GM21526 (cell line): Measurements from ENCODE around the gene ABCD1.
"Not testable (repeated sequence)": the region's sequence is repeated elsewhere in the genome, so short reads cannot be mapped to it uniquely, and the experiment has no call there.

Experiments used
- ATAC-seq: cut with Tn5 transposase; IDR thresholded peaks from one replicate; pipeline ENCODE4 v1.9.1; 2021; ENCODE audit warnings: moderate library complexity; ENCODE audit not compliant: unreplicated experiment, low FRiP score

ABCD1 gene

GRCh38 chrX:153706799-153707198, 17.9 kb upstream of the ABCD1 start:
- no peak for ATAC-seq

GRCh38 chrX:153707406-153707805, 17.2 kb upstream of the ABCD1 start:
- ATAC-seq, result no peak

- ATAC-seq, result no peak
Measured at GRCh38 chrX:153708415-153708814, 16.2 kb upstream of the ABCD1 start.

- ATAC-seq, result no peak
Measured at GRCh38 chrX:153709726-153710674, 14.7 kb upstream of the ABCD1 start.

GRCh38 chrX:153714256-153714655, 10.4 kb upstream of the ABCD1 start:
- no peak for ATAC-seq

GRCh38 chrX:153717445-153717844, 7.2 kb upstream of the ABCD1 start:
- ATAC-seq, result no peak

- ATAC-seq, result no peak
Measured at GRCh38 chrX:153719238-153719637, 5.4 kb upstream of the ABCD1 start.

- ATAC-seq, result no peak
Measured at GRCh38 chrX:153719701-153720100, 5.0 kb upstream of the ABCD1 start.

- no peak for ATAC-seq
Measured at GRCh38 chrX:153722704-153723350, 1.8 kb upstream of the ABCD1 start.

GRCh38 chrX:153723351-153724251, 1.1 kb upstream of the ABCD1 start:
- peak; percentile 38 for ATAC-seq

GRCh38 chrX:153725039-153725831, 579 bp downstream of the ABCD1 start:
- ATAC-seq, result no peak

- no peak for ATAC-seq
Measured at GRCh38 chrX:153725832-153726285, 1.2 kb downstream of the ABCD1 start.

GRCh38 chrX:153726286-153727122, 1.8 kb downstream of the ABCD1 start:
- peak; percentile 46 for ATAC-seq

GRCh38 chrX:153727123-153727931, 2.7 kb downstream of the ABCD1 start:
- no peak for ATAC-seq

GRCh38 chrX:153728095-153728494, 3.4 kb downstream of the ABCD1 start:
- ATAC-seq, result no peak

- ATAC-seq, result no peak
Measured at GRCh38 chrX:153728951-153729631, 4.4 kb downstream of the ABCD1 start.

- ATAC-seq, result not testable (repeated sequence)
Measured at GRCh38 chrX:153730115-153730514, 5.5 kb downstream of the ABCD1 start.
